BLaER1 (cell line): ENCODE data around the gene PLEKHG4B.

Experiments
- H3K27ac ChIP-seq: shearing (Covaris generic); formaldehyde crosslinking; 2 replicates; pipeline ENCODE4 v1.8.1; 2022
- H3K27me3 ChIP-seq: shearing (Covaris generic); formaldehyde crosslinking; 2 replicates; pipeline ENCODE4 v1.8.1; 2022
- H3K36me3 ChIP-seq: shearing (Covaris generic); formaldehyde crosslinking; 2 replicates; pipeline ENCODE4 v1.8.1; 2022
- H3K4me1 ChIP-seq: shearing (Covaris generic); formaldehyde crosslinking; 2 replicates; pipeline ENCODE4 v1.8.1; 2022
- H3K4me2 ChIP-seq: shearing (Covaris generic); formaldehyde crosslinking; 2 replicates; pipeline ENCODE4 v1.8.1; 2022
- H3K4me3 ChIP-seq: shearing (Covaris generic); formaldehyde crosslinking; 2 replicates; pipeline ENCODE4 v1.8.1; 2022
- H3K9ac ChIP-seq: shearing (Covaris generic); formaldehyde crosslinking; 2 replicates; pipeline ENCODE4 v1.8.1; 2022
- H3K9me3 ChIP-seq: shearing (Covaris generic); formaldehyde crosslinking; 2 replicates; pipeline ENCODE4 v1.8.1; 2022
- H4K20me1 ChIP-seq: shearing (Covaris generic); formaldehyde crosslinking; 2 replicates; pipeline ENCODE4 v1.8.1; 2022
- Cebpa-rat ChIP-seq: shearing (Covaris generic); IDR thresholded peaks from 2 replicates; pipeline ENCODE4 v1.8.1; 2022

PLEKHG4B gene

GRCh38 chr5:154236-154635 is 62.3 kb downstream of the PLEKHG4B start:
- Histone ChIP-seq H3K9me3 (peaks cover 1% of the 10 kb centered on the region), H3K4me1 (peaks cover 92% of the 10 kb centered on the region), H3K36me3 (peaks cover 71% of the 10 kb centered on the region), H3K4me2 (peak overlapping the region; percentile 82), H4K20me1 (peaks cover 8% of the 10 kb centered on the region; the same call in 1 of the 2 replicates), H3K27ac (peak overlapping the region; percentile 77), H3K4me3 (0 out of 2 replicates have a peak overlapping the region, but pooled peaks have one; percentile 2), H3K9ac (peak overlapping the region; percentile 17; the same call in 1 of the 2 replicates), H3K27me3 (no peaks in the 10 kb centered on the region)
- TF ChIP-seq Cebpa-rat = no peak

- Histone ChIP-seq H3K4me1 (peaks cover 98% of the 10 kb centered on the region), H3K9me3 (no peaks in the 10 kb centered on the region), H3K27me3 (no peaks in the 10 kb centered on the region), H3K4me3 (peak overlapping the region; percentile 42), H4K20me1 (peaks cover 14% of the 10 kb centered on the region), H3K9ac (peak overlapping the region; percentile 61), H3K36me3 (peaks cover 71% of the 10 kb centered on the region), H3K27ac (peak overlapping the region; percentile 85), H3K4me2 (peak overlapping the region; percentile 82)
- TF ChIP-seq Cebpa-rat = no peak
Observed at GRCh38 chr5:154826-155225, 62.9 kb downstream of the PLEKHG4B start.

GRCh38 chr5:155651-156410 is 63.9 kb downstream of the PLEKHG4B start:
- Histone ChIP-seq H4K20me1 (peaks cover 21% of the 10 kb centered on the region), H3K27me3 (no peaks in the 10 kb centered on the region), H3K4me1 (peaks cover 100% of the 10 kb centered on the region), H3K9me3 (no peaks in the 10 kb centered on the region), H3K27ac (peak overlapping the region; percentile 85), H3K9ac (peak overlapping the region; percentile 45; the same call in 1 of the 2 replicates), H3K4me2 (peak overlapping the region; percentile 82), H3K36me3 (peaks cover 71% of the 10 kb centered on the region), H3K4me3 (peak overlapping the region; percentile 42)
- TF ChIP-seq Cebpa-rat = no peak

- Histone ChIP-seq H3K27me3 (no peaks in the 10 kb centered on the region), H3K9me3 (no peaks in the 10 kb centered on the region), H3K36me3 (peaks cover 71% of the 10 kb centered on the region), H3K4me1 (peaks cover 100% of the 10 kb centered on the region), H3K9ac (peak overlapping the region; percentile 45), H4K20me1 (peaks cover 21% of the 10 kb centered on the region), H3K4me2 (peak overlapping the region; percentile 82), H3K27ac (peak overlapping the region; percentile 85), H3K4me3 (peak overlapping the region; percentile 42; the same call in 1 of the 2 replicates)
- no peak for TF ChIP-seq Cebpa-rat
Observed at GRCh38 chr5:156411-157072, 64.6 kb downstream of the PLEKHG4B start.

GRCh38 chr5:157126-157715 is 65.3 kb downstream of the PLEKHG4B start:
- H3K36me3 ChIP-seq = peaks cover 74% of the 10 kb centered on the region
- H3K4me1 ChIP-seq = peaks cover 100% of the 10 kb centered on the region
- no peak for TF ChIP-seq Cebpa-rat
- H3K4me2 ChIP-seq = peak overlapping the region; percentile 82
- H3K27me3 ChIP-seq = no peaks in the 10 kb centered on the region
- H4K20me1 ChIP-seq = peaks cover 21% of the 10 kb centered on the region
- no peak overlapping the region; the same call in 1 of the 2 replicates for H3K4me3 ChIP-seq
- H3K27ac ChIP-seq = peak overlapping the region; percentile 85
- no peaks in the 10 kb centered on the region for H3K9me3 ChIP-seq
- peak overlapping the region; percentile 45 for H3K9ac ChIP-seq

- Histone ChIP-seq H3K9ac (no peak overlapping the region), H3K27ac (peak overlapping the region; percentile 85; the same call in 1 of the 2 replicates), H3K4me1 (peaks cover 100% of the 10 kb centered on the region), H3K9me3 (no peaks in the 10 kb centered on the region), H3K27me3 (no peaks in the 10 kb centered on the region), H4K20me1 (peaks cover 21% of the 10 kb centered on the region), H3K36me3 (peaks cover 76% of the 10 kb centered on the region), H3K4me3 (no peak overlapping the region; the same call in 1 of the 2 replicates), H3K4me2 (peak overlapping the region; percentile 82)
- no peak for TF ChIP-seq Cebpa-rat
Observed at GRCh38 chr5:157801-158200, 65.8 kb downstream of the PLEKHG4B start.

- Histone ChIP-seq H3K9ac (peak overlapping the region; percentile 51; the same call in 1 of the 2 replicates), H3K27me3 (no peaks in the 10 kb centered on the region), H3K27ac (peak overlapping the region; percentile 85; the same call in 1 of the 2 replicates), H3K4me2 (peak overlapping the region; percentile 82), H3K4me3 (no peak overlapping the region; the same call in 1 of the 2 replicates), H4K20me1 (peaks cover 21% of the 10 kb centered on the region), H3K9me3 (peaks cover 1% of the 10 kb centered on the region; the same call in 1 of the 2 replicates), H3K36me3 (peaks cover 87% of the 10 kb centered on the region), H3K4me1 (peaks cover 100% of the 10 kb centered on the region)
- TF ChIP-seq Cebpa-rat = no peak
Observed at GRCh38 chr5:158807-159447, 67.0 kb downstream of the PLEKHG4B start.

- Histone ChIP-seq H3K36me3 (peaks cover 94% of the 10 kb centered on the region), H3K4me1 (peaks cover 95% of the 10 kb centered on the region), H3K27ac (peak overlapping the region; percentile 31; the same call in 1 of the 2 replicates), H3K4me2 (peak overlapping the region; percentile 82), H4K20me1 (peaks cover 21% of the 10 kb centered on the region), H3K9ac (peak overlapping the region; percentile 51; the same call in 1 of the 2 replicates), H3K4me3 (no peak overlapping the region), H3K27me3 (no peaks in the 10 kb centered on the region), H3K9me3 (peaks cover 5% of the 10 kb centered on the region; the same call in 1 of the 2 replicates)
- TF ChIP-seq Cebpa-rat = no peak
Observed at GRCh38 chr5:159448-160172, 67.6 kb downstream of the PLEKHG4B start.

GRCh38 chr5:160173-160510 is 68.2 kb downstream of the PLEKHG4B start:
- Histone ChIP-seq H3K9me3 (peaks cover 5% of the 10 kb centered on the region; the same call in 1 of the 2 replicates), H4K20me1 (peaks cover 21% of the 10 kb centered on the region), H3K27me3 (no peaks in the 10 kb centered on the region), H3K4me2 (peak overlapping the region; percentile 82), H3K9ac (no peak overlapping the region), H3K4me3 (no peak overlapping the region), H3K4me1 (peaks cover 90% of the 10 kb centered on the region), H3K36me3 (peaks cover 95% of the 10 kb centered on the region), H3K27ac (no peak overlapping the region)
- no peak for TF ChIP-seq Cebpa-rat
